HuH-7 (cell line): Measurements from ENCODE around the gene KCNJ12.
"Not testable (repeated sequence)": the region's sequence is repeated elsewhere in the genome, so short reads cannot be mapped to it uniquely, and the experiment has no call there.

Experiments
- DNase-seq: peaks from one replicate; pipeline ENCODE4 v3.0.0; 2011; ENCODE audit warnings: low spot score

The KCNJ12 gene

GRCh38 chr17:21422311-21423189 lies 46.4 kb downstream of the KCNJ12 start:
- not testable (repeated sequence) for DNase-seq

DNA sequence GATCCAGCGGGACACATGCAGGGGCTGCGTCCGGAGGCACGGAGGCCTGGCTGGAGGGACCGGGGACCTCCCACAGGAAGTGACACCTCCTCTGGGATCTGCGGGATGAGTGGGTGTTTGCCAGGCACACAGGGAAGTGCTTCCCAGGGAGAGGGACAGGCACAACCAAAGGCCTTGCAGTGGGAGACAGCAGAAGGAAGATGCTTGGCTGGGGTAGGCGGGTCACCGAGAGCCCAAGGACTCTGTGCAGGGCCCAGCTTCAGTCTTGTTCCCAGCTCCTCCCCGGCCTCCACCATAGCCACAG lies 47.0 kb downstream of the KCNJ12 start:
- not testable (repeated sequence) for DNase-seq

DNA sequence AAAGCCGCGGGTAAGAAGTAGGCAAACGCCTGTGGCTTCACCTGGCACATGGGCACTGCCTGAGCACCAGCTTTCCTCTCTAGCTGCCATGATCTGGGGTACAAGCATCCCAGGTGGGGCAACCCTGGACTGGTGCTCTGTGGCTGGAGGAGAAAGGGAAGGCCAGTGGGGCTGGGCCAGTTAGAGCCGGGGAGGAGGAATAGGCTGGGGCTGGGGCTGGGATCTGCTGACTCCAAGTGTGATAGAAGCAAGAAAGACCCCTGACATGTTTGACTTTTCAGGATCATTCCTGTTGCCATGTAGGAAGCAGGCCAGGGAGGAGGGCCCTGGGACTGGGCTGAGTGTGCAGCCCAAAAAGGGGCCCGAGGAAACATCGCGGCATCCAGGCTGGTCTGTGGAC lies 48.5 kb downstream of the KCNJ12 start:
- DNase-seq = not testable (repeated sequence)

DNA sequence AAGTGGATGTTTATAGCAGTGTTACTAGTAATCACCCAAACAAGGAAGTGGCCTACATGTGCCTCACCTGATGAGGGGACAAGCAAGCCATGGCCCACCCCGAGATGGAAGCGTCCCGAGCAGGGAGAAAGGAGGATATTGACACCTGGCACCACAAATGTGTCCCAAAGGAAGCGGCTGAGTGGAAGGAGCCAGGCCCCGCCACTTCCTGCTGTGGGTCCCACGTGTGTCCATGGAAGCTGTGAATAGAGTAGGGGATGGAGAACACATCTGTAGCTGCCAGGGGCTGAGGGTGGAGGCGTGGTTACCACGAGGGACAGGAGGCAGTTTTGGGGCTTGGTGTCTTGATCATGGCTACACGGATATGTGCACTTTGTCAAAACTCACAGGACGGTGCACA lies 49.2 kb downstream of the KCNJ12 start:
- DNase-seq = no peak

GRCh38 chr17:21425736-21426135 lies 49.6 kb downstream of the KCNJ12 start:
- DNase-seq = no peak

DNA sequence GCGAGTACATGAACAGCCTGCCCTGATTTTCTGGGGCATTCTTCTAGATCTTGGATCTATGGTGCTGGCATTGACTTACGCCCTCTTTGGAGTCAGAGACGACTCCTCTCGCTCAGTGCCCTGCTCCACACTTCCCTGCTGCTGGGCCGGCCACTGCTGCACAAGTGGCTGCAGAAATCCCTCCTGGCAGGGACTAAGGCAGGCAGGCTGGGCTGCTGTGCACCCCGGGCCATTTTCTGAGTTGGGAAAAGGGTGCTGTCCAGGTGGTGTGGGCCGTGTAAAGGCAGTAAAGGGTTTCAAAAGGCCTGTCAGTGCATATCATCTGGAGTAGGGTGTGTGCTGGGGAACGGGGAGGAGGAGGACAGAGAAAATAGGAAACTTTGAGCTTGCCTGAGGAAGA lies 50.1 kb downstream of the KCNJ12 start:
- not testable (repeated sequence) for DNase-seq

DNA sequence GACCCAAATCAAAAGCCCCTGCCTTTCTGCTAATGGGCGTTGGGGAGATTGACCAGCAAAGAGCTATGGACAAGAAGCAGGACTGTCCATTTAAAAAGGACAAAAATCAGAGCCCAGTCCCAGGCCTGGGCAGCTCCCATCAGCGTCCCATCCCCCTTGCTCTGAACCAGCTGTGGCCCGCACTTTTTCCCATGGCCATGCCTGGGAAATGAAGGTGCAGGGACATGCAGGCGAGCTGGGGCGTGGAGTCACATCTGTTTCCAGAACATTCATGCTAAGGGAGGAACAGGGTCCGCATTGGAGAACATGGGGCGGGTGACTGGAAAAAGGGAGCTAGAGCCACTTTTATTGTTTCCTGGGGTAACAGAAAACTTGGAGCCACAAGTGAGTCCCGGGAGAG lies 50.7 kb downstream of the KCNJ12 start:
- not testable (repeated sequence) for DNase-seq

- DNase-seq = not testable (repeated sequence)
Observed at GRCh38 chr17:21427727-21428126, 51.6 kb downstream of the KCNJ12 start.

DNA sequence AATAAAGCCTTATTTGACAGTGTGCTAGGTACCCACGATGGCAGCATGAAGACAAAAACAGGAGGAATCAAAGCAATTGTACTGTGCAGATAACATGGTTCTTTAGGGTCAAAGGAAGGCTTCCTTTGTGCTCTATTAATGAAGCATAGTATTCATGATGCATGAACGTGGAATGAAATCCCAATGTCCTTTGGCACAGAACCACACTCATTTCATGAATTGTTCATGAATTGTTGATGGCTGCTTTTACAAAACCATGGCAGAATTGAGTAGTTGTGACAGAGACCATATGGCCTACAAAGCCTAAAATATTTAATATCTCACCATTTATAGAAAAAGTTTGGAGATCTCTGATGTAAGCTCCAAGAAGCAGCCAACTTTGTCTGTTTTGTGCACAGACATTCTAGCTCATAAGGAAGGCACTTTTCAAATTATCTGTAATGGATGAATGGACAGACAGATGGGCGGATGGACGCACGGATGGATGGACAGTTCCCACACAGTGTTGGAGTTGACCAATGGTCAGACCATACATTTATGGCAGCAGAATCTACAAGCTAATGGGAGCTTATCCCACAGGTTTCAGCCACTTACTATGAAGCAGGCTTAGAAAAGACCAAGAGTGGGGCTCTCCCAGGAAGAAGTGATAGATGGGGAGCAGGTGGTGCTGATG lies 52.7 kb downstream of the KCNJ12 start:
- DNase-seq = not testable (repeated sequence)

DNA sequence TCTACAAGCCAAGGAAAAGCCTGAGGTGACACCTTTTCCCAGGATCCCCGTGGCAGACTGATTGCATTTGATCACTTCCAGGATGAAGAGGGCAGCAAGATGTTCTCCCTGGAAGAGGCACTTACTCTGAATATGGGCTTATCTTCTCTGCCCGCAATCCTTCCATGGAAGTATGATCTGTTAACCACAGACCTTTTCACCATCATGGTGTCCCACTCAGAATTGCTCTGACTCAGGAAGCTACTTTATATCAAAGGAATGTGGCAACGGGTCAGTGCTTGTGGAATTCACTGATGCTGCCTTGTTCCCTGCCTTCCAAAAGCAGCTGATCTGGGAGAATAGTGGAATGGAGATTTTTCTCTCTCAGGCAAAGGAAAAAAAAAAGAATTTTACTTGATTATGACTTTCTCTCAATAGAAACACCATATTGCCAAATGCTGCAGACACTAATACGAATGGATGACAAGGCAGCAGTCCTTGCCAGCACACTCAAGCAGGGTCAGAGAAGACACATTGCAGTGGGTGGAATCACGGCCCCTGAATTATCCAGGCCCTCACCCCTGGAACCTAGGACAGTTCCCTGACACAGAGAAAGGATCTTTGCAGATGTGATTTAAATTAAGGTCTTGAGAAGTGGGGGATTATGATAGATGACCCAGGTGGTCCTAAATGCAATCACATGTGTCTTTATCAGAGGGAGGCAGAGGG lies 53.9 kb downstream of the KCNJ12 start:
- not testable (repeated sequence) for DNase-seq

DNA sequence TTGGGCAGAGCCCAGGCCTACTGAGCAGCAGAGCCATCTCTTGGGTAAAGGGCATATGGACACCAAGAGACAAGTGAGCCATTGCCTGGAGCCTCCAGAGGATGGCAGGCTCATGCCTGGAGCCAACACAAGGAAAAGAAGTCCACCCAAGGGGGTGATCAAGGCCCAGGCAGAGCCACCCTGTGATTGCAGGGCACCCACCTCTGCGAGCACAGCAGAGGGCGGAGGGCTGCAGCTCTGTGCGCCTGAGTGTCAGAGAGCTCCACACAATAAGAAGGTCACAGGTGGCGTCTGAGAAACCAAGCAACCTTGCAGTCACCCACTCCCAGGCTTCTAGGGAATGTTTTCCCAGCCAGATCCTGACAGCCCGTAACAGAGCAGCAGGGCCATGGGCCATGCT lies 57.8 kb downstream of the KCNJ12 start:
- DNase-seq = not testable (repeated sequence)

GRCh38 chr17:21434976-21435375 lies 58.8 kb downstream of the KCNJ12 start:
- DNase-seq = not testable (repeated sequence)

- DNase-seq = not testable (repeated sequence)
Observed at GRCh38 chr17:21436481-21436880, 60.3 kb downstream of the KCNJ12 start.

DNA sequence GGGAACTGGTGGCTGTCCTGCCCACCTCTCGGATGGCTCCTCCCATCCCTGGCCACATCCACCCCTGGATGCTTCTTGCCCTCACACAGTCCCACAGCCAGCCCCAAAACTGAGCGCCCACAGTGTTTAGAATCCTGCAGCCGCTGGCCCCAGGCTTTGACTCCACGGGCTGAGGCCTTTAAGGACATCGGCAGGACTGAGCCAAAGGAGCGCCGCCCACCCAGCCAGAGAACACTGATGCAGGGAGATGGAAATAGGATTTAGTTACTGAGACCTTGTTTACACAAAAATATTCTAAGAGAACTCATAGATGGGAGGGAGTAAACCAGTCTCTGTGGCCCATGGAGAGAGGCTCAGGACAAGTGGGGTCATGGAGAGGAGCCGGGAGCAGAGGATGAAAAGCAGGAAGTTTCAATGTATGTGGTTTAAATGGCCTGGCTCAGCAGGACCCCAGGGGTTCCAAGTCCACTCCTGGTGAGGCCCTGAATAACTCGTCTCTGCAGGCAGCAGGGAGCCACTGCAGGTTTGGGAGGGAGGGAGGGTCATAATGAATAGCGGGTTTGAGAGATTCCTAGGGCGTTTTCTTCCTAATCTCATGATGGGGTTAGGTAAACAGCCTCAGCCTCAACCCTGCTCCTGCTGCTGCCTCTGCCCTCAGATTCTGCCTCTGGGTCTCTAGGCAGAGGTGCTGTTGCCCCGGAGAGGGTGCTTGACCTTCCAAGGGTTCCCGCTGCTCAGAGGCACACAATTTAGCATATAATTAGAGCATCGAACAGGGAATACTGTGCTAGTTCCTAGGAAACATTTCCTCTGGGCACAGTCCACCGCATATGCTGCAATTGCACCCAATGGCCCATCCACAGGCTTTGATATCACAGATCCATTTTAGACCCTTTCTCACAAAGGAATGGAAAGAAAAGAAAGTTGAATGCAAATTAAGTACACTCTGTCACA lies 61.0 kb downstream of the KCNJ12 start:
- not testable (repeated sequence) for DNase-seq

GRCh38 chr17:21438316-21439014 lies 62.3 kb downstream of the KCNJ12 start:
- DNase-seq = not testable (repeated sequence)

GRCh38 chr17:21439015-21439336 lies 62.8 kb downstream of the KCNJ12 start:
- DNase-seq = not testable (repeated sequence)

DNA sequence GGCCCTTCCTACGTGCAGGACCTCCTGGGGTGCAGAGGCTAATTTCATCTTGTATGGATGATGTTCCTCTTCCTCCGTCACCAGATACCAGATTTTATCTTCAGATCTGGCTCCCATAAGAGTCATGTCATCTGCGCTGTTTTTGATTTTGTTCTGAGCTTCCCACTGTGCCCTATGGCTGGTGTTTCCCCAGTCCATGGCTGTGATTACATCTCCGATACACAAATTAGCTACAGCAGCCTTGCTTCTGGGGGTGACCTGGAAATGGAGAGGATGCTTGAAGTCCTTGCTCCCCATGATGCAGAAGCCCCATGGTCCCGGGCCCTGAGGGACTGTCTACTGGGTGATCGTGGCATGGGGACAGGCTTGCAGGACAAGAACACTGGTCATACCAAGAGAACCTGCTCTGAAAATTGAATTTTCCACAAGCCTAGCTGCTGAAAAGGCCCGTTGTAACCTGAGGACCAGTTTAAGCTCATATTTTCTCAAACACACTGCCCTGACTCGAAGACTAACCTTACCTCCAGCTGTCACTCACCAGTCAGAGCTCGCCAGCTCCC lies 69.0 kb downstream of the KCNJ12 start:
- no peak for DNase-seq

- DNase-seq = not testable (repeated sequence)
Observed at GRCh38 chr17:21447552-21447951, 71.4 kb downstream of the KCNJ12 start.

- not testable (repeated sequence) for DNase-seq
Observed at GRCh38 chr17:21449891-21450290, 73.7 kb downstream of the KCNJ12 start.

DNA sequence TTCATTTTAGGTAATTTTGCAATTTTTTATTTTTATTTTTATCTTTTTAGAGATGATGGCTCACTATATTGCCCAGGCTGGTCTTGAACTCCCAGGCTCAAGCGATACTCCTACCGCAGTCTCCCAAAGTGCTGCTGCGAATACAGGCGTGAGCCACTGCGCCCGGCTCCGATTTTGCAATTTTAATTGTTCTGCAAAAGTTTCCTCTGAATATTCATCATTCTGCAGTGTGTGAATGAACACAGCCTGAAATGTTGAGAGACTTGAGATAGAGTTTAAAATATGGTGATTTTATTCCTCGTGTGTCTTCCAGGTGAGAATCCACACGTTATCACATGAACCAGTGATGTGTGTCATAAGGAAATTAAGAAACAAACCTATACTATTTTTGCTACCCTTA lies 75.8 kb downstream of the KCNJ12 start:
- DNase-seq = no peak
